Measurements from ENCODE around the gene TNNC2.

TNNC2 gene

GRCh38 chr20:45774945-45775344, 52.2 kb downstream of the TNNC2 start:
- no peak overlapping the region for H3K4me2 ChIP-seq (ENCODE audit: low read depth, low read length, poor library complexity, severe bottlenecking)
- TF ChIP-seq EZH2phosphoT487 (conservative IDR thresholded peaks at IDR 0.05; ENCODE audit: low read length) (no peak), CTCF (IDR thresholded peaks at IDR 0.05; ENCODE audit: insufficient read depth, low read length, poor library complexity, severe bottlenecking) (no peak)
- no peak overlapping the region for H2AFZ ChIP-seq (ENCODE audit: low read depth, low read length, severe bottlenecking)
- no peaks in the 10 kb centered on the region for H3K36me3 ChIP-seq (ENCODE audit: low read length)
- H3F3A ChIP-seq (ENCODE audit: insufficient read depth) = no peaks in the 10 kb centered on the region
- no peaks in the 10 kb centered on the region for H4K20me1 ChIP-seq (ENCODE audit: low read depth, low read length)
- no peak overlapping the region for H3K9ac ChIP-seq (ENCODE audit: low read length)
- H3K4me3 ChIP-seq (ENCODE audit: insufficient read depth, low read length, poor library complexity, severe bottlenecking) = no peak overlapping the region
- H3K9me2 ChIP-seq (replicated peaks; ENCODE audit: insufficient read depth, low read length) = no peaks in the 10 kb centered on the region
- no peaks in the 10 kb centered on the region for H3K9me3 ChIP-seq (ENCODE audit: insufficient read depth, low read length)
- H3K27me3 ChIP-seq (ENCODE audit: low read length) = no peaks in the 10 kb centered on the region
- no peaks in the 10 kb centered on the region for H3K79me2 ChIP-seq (ENCODE audit: insufficient read depth, low read length)
- no peak overlapping the region for H3K27ac ChIP-seq (ENCODE audit: low read depth, low read length)

All from SU-DHL-6 (cell line).